Measurements from ENCODE around the gene B4GALNT3.

DNA sequence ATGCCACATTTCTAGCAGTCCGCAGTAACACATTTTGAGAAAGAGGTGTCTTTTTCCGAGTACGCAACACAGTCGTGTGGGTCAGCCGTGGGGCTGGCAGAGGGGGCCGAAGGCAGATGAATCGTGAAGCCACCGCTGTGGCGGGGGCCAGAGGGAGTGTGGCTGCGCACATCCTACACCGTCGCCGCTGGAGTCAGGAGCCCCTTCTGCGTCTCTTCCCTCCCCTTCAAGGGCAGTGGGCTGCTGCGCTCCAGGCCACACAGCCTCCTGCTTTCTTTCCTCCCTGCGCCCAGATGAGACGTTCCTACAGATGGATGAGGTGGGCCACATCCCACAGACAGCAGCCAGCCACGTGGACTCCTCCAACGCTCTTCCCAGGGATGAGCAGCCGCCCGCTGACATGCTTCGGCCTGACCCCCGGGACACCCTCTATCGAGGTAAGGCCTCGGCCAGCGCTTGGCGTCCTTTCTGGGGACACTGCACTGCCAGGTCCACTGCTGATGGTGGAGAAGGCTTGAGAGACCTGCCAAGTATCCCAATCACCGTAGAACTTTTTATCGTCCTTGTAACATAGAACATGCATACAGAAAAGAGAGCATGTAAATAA lies 89.8 kb downstream of the B4GALNT3 start:
- TF ChIP-seq, protein P1, sequence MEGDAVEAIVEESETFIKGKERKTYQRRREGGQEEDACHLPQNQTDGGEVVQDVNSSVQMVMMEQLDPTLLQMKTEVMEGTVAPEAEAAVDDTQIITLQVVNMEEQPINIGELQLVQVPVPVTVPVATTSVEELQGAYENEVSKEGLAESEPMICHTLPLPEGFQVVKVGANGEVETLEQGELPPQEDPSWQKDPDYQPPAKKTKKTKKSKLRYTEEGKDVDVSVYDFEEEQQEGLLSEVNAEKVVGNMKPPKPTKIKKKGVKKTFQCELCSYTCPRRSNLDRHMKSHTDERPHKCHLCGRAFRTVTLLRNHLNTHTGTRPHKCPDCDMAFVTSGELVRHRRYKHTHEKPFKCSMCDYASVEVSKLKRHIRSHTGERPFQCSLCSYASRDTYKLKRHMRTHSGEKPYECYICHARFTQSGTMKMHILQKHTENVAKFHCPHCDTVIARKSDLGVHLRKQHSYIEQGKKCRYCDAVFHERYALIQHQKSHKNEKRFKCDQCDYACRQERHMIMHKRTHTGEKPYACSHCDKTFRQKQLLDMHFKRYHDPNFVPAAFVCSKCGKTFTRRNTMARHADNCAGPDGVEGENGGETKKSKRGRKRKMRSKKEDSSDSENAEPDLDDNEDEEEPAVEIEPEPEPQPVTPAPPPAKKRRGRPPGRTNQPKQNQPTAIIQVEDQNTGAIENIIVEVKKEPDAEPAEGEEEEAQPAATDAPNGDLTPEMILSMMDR (conservative IDR thresholded peaks at IDR 0.05; ENCODE audit: low read depth in 2 of 2): no peak
- TF ChIP-seq EZH2 (IDR thresholded peaks at IDR 0.05; ENCODE audit: low read depth, unreplicated experiment) (no peak), POLR2AphosphoS5 (IDR thresholded peaks at IDR 0.05; ENCODE audit: low read depth) (no peak), CREB1 (CRISPR knock-in tag; IDR thresholded peaks at IDR 0.05; ENCODE audit: low read depth) (no peak), EZH2phosphoT487 (IDR thresholded peaks at IDR 0.05; ENCODE audit: unreplicated experiment) (no peak), JUNB (IDR thresholded peaks at IDR 0.05; ENCODE audit: unreplicated experiment) (no peak), ZNF114 (CRISPR knock-in tag; IDR thresholded peaks at IDR 0.05) (no peak), STAT1 (IDR thresholded peaks at IDR 0.05; ENCODE audit: unreplicated experiment) (no peak), NANOG (IDR thresholded peaks at IDR 0.05; ENCODE audit: borderline replicate concordance) (no peak)
- TF ChIP-seq, protein P2, sequence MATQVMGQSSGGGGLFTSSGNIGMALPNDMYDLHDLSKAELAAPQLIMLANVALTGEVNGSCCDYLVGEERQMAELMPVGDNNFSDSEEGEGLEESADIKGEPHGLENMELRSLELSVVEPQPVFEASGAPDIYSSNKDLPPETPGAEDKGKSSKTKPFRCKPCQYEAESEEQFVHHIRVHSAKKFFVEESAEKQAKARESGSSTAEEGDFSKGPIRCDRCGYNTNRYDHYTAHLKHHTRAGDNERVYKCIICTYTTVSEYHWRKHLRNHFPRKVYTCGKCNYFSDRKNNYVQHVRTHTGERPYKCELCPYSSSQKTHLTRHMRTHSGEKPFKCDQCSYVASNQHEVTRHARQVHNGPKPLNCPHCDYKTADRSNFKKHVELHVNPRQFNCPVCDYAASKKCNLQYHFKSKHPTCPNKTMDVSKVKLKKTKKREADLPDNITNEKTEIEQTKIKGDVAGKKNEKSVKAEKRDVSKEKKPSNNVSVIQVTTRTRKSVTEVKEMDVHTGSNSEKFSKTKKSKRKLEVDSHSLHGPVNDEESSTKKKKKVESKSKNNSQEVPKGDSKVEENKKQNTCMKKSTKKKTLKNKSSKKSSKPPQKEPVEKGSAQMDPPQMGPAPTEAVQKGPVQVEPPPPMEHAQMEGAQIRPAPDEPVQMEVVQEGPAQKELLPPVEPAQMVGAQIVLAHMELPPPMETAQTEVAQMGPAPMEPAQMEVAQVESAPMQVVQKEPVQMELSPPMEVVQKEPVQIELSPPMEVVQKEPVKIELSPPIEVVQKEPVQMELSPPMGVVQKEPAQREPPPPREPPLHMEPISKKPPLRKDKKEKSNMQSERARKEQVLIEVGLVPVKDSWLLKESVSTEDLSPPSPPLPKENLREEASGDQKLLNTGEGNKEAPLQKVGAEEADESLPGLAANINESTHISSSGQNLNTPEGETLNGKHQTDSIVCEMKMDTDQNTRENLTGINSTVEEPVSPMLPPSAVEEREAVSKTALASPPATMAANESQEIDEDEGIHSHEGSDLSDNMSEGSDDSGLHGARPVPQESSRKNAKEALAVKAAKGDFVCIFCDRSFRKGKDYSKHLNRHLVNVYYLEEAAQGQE (IDR thresholded peaks at IDR 0.05; ENCODE audit: unreplicated experiment): no peak
- TF ChIP-seq, protein P3, sequence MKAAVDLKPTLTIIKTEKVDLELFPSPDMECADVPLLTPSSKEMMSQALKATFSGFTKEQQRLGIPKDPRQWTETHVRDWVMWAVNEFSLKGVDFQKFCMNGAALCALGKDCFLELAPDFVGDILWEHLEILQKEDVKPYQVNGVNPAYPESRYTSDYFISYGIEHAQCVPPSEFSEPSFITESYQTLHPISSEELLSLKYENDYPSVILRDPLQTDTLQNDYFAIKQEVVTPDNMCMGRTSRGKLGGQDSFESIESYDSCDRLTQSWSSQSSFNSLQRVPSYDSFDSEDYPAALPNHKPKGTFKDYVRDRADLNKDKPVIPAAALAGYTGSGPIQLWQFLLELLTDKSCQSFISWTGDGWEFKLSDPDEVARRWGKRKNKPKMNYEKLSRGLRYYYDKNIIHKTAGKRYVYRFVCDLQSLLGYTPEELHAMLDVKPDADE (IDR thresholded peaks at IDR 0.05): no peak
- TF ChIP-seq, protein P4, sequence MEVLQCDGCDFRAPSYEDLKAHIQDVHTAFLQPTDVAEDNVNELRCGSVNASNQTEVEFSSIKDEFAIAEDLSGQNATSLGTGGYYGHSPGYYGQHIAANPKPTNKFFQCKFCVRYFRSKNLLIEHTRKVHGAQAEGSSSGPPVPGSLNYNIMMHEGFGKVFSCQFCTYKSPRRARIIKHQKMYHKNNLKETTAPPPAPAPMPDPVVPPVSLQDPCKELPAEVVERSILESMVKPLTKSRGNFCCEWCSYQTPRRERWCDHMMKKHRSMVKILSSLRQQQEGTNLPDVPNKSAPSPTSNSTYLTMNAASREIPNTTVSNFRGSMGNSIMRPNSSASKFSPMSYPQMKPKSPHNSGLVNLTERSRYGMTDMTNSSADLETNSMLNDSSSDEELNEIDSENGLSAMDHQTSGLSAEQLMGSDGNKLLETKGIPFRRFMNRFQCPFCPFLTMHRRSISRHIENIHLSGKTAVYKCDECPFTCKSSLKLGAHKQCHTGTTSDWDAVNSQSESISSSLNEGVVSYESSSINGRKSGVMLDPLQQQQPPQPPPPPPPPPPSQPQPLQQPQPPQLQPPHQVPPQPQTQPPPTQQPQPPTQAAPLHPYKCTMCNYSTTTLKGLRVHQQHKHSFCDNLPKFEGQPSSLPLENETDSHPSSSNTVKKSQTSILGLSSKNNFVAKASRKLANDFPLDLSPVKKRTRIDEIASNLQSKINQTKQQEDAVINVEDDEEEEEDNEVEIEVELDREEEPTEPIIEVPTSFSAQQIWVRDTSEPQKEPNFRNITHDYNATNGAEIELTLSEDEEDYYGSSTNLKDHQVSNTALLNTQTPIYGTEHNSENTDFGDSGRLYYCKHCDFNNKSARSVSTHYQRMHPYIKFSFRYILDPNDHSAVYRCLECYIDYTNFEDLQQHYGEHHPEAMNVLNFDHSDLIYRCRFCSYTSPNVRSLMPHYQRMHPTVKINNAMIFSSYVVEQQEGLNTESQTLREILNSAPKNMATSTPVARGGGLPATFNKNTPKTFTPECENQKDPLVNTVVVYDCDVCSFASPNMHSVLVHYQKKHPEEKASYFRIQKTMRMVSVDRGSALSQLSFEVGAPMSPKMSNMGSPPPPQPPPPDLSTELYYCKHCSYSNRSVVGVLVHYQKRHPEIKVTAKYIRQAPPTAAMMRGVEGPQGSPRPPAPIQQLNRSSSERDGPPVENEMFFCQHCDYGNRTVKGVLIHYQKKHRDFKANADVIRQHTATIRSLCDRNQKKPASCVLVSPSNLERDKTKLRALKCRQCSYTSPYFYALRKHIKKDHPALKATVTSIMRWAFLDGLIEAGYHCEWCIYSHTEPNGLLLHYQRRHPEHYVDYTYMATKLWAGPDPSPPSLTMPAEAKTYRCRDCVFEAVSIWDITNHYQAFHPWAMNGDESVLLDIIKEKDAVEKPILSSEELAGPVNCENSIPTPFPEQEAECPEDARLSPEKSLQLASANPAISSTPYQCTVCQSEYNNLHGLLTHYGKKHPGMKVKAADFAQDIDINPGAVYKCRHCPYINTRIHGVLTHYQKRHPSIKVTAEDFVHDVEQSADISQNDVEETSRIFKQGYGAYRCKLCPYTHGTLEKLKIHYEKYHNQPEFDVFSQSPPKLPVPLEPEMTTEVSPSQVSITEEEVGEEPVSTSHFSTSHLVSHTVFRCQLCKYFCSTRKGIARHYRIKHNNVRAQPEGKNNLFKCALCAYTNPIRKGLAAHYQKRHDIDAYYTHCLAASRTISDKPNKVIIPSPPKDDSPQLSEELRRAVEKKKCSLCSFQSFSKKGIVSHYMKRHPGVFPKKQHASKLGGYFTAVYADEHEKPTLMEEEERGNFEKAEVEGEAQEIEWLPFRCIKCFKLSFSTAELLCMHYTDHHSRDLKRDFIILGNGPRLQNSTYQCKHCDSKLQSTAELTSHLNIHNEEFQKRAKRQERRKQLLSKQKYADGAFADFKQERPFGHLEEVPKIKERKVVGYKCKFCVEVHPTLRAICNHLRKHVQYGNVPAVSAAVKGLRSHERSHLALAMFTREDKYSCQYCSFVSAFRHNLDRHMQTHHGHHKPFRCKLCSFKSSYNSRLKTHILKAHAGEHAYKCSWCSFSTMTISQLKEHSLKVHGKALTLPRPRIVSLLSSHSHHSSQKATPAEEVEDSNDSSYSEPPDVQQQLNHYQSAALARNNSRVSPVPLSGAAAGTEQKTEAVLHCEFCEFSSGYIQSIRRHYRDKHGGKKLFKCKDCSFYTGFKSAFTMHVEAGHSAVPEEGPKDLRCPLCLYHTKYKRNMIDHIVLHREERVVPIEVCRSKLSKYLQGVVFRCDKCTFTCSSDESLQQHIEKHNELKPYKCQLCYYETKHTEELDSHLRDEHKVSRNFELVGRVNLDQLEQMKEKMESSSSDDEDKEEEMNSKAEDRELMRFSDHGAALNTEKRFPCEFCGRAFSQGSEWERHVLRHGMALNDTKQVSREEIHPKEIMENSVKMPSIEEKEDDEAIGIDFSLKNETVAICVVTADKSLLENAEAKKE (CRISPR knock-in tag; IDR thresholded peaks at IDR 0.05): no peak
